ENCODE data around the gene CTNNBIP1.

GRCh38 chr1:9822490-9822889, 87.6 kb downstream of the CTNNBIP1 start:
- TF ChIP-seq CTCF (IDR thresholded peaks at IDR 0.05; ENCODE audit: low read length) = no peak
- no peak for TF ChIP-seq EZH2 (IDR thresholded peaks at IDR 0.05; ENCODE audit: borderline replicate concordance, low read length)
